GM23338 (cell line): ENCODE data around the gene SPRY1. TPM values are rescaled to one million over a fixed set of nuclear protein-coding genes. Genes with fewer than 3 reads are reported as not detected.

Experiments used
- ATAC-seq: fragments of 200-7000 bp; cut with Tn5 transposase; 3 replicates; pipeline ENCODE4 v1.9.1; 2020
- DNase-seq: peaks from one replicate; pipeline ENCODE4 v3.0.0-alpha.2; 2015; ENCODE audit warnings: low spot score
- H2AFZ ChIP-seq: fragments of 200-600 bp; sonication (generic); 2 replicates; pipeline ENCODE4 v1.8.0; 2016; ENCODE audit warnings: antibody characterized with exemption, mild to moderate bottlenecking, moderate library complexity
- H3F3A ChIP-seq: fragments of 200-600 bp; sonication (generic); replicated peaks from 2 replicates; pipeline ENCODE4 v1.8.0; 2017; ENCODE audit warnings: antibody characterized with exemption, mixed run types, low read depth
- H3K27ac ChIP-seq: fragments of 200-600 bp; sonication (generic); 2 replicates; pipeline ENCODE4 v1.6.1; 2016; ENCODE audit warnings: low read depth
- H3K27me3 ChIP-seq: fragments of 200-600 bp; sonication (generic); 2 replicates; pipeline ENCODE4 v1.8.0; 2016; ENCODE audit warnings: mild to moderate bottlenecking, mixed run types, moderate library complexity; ENCODE audit not compliant: insufficient read depth
- H3K36me3 ChIP-seq: fragments of 200-600 bp; sonication (generic); 2 replicates; pipeline ENCODE4 v1.8.0; 2016; ENCODE audit warnings: mild to moderate bottlenecking; ENCODE audit not compliant: insufficient read depth
- H3K4me1 ChIP-seq: fragments of 200-600 bp; sonication (generic); 2 replicates; pipeline ENCODE4 v1.8.0; 2016; ENCODE audit warnings: mild to moderate bottlenecking, moderate library complexity; ENCODE audit not compliant: insufficient read depth
- H3K4me2 ChIP-seq: fragments of 200-600 bp; sonication (generic); 2 replicates; pipeline ENCODE4 v1.7.1; 2017; ENCODE audit warnings: mixed run types
- H3K4me3 ChIP-seq: fragments of 200-600 bp; sonication (generic); 2 replicates; pipeline ENCODE4 v1.6.1; 2016; ENCODE audit warnings: mixed run types
- H3K79me2 ChIP-seq: fragments of 200-600 bp; sonication (generic); replicated peaks from 2 replicates; pipeline ENCODE4 v1.8.0; 2017; ENCODE audit warnings: mild to moderate bottlenecking; ENCODE audit not compliant: insufficient read depth
- H3K9me2 ChIP-seq: fragments of 200-600 bp; sonication (generic); 2 replicates; pipeline ENCODE4 v1.8.0; 2017; ENCODE audit not compliant: insufficient read depth
- H4K20me1 ChIP-seq: fragments of 200-600 bp; sonication (generic); replicated peaks from 2 replicates; pipeline ENCODE4 v1.8.0; 2017; ENCODE audit warnings: mild to moderate bottlenecking; ENCODE audit not compliant: insufficient read depth
- H3K27ac Mint-ChIP-seq: 2 replicates; pipeline ENCODE4 v1.8.0; 2020; ENCODE audit warnings: inconsistent platforms, mild to moderate bottlenecking, moderate library complexity, mixed read lengths
- H3K27me3 Mint-ChIP-seq: 3 replicates; pipeline ENCODE4 v1.8.0; 2022; ENCODE audit warnings: low read depth, mild to moderate bottlenecking, moderate library complexity, mixed read lengths, inconsistent platforms; ENCODE audit not compliant: insufficient read depth, poor library complexity
- H3K36me3 Mint-ChIP-seq: 3 replicates; pipeline ENCODE4 v1.8.0; 2021; ENCODE audit warnings: low read depth, mild to moderate bottlenecking, inconsistent platforms, moderate library complexity, mixed read lengths
- H3K4me1 Mint-ChIP-seq: 3 replicates; pipeline ENCODE4 v1.8.0; 2020; ENCODE audit warnings: mild to moderate bottlenecking, inconsistent platforms, mixed read lengths
- H3K4me3 Mint-ChIP-seq: 3 replicates; pipeline ENCODE4 v1.8.0; 2021; ENCODE audit warnings: moderate library complexity, mild to moderate bottlenecking, inconsistent platforms, mixed read lengths
- H3K9me3 Mint-ChIP-seq: 3 replicates; pipeline ENCODE4 v1.8.0; 2020; ENCODE audit warnings: moderate library complexity, mild to moderate bottlenecking, inconsistent platforms, mixed read lengths
- CTCF ChIP-seq, 2 experiments: fragments of 200-600 bp in 1 of 2; sonication (generic) in 1 of 2; conservative IDR thresholded peaks; 2 replicates each; pipeline versions ENCODE4 v1.5.1 to v1.6.1; 2016 to 2017; ENCODE audit warnings: antibody characterized with exemption in 2 of 2, low read depth in 2 of 2, mild to moderate bottlenecking in 2 of 2, moderate library complexity in 1 of 2
- EZH2 ChIP-seq: fragments of 200-600 bp; sonication (generic); IDR thresholded peaks from one replicate; pipeline ENCODE4 v1.8.0; 2017; ENCODE audit warnings: antibody characterized with exemption, mild to moderate bottlenecking, low read depth; ENCODE audit not compliant: unreplicated experiment
- EZH2phosphoT487 ChIP-seq: fragments of 200-600 bp; sonication (generic); IDR thresholded peaks from one replicate; pipeline ENCODE4 v1.8.1; 2018; ENCODE audit warnings: antibody characterized with exemption; ENCODE audit not compliant: unreplicated experiment
- NANOG ChIP-seq: IDR thresholded peaks from 2 replicates; pipeline ENCODE4 v1.6.1; 2016; ENCODE audit warnings: antibody characterized with exemption, borderline replicate concordance
- REST ChIP-seq: IDR thresholded peaks from one replicate; pipeline ENCODE4 v1.6.1; 2018; ENCODE audit warnings: antibody characterized with exemption; ENCODE audit not compliant: unreplicated experiment
- STAT1 ChIP-seq: IDR thresholded peaks from one replicate; pipeline ENCODE4 v1.6.1; 2016; ENCODE audit warnings: antibody characterized with exemption; ENCODE audit not compliant: unreplicated experiment
- polyA plus RNA-seq: library from polyadenylated mRNA; unstranded; fragments of >200 nt; fragmentation: Nextera tagmentation; extraction: Ambion mirVana; gene quantifications from 2 replicates; pipeline ENCODE4 v1.2.1, GENCODE V29; 2016
- total RNA-seq: library from RNA; depleted of rRNA; stranded (reverse); fragments of >200 nt; shearing (Covaris generic); gene quantifications from 2 replicates; pipeline ENCODE4 v1.2.3, GENCODE V29; 2014

SPRY1 gene
- total and polyA plus RNA-seq, 2 experiments from 2014 or later: 62.8 to 103 TPM

DNA sequence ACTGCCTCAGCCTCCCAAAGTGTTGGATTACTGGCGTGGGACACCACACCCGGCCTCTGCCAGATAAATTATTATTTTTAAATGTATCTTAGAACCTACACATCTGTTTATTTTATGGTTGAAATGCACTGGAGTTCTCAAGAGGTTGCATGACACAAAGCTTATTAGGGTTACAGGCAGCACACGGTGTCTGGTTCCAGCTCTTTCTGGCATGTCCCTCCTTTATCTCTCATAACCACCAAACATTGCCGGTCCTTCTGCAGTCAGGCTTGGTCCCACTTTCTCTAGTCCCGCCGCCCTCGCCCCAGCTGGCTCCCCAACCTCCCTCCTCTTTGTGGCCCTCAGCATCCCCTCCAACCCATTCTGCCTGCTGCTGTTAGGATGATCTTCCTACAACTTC, 39.7 kb upstream of the SPRY1 start (continued):
- TF ChIP-seq REST: no peak
- no peak for TF ChIP-seq NANOG

GRCh38 chr4:123359449-123360315, 36.9 kb upstream of the SPRY1 start:
- H3K9me3 Mint-ChIP-seq: peaks cover 19% of the 10 kb centered on the region; the same call in 2 of the 3 replicates
- no peak for ATAC-seq
- Histone ChIP-seq H3K36me3 (no peaks in the 10 kb centered on the region), H3K4me3 (no peak overlapping the region), H4K20me1 (no peaks in the 10 kb centered on the region), H3K27me3 (no peaks in the 10 kb centered on the region), H3K4me1 (no peaks in the 10 kb centered on the region), H3K79me2 (no peaks in the 10 kb centered on the region), H3K4me2 (no peak overlapping the region), H3K27ac (no peak overlapping the region), H3K9me2 (no peaks in the 10 kb centered on the region), H3F3A (no peaks in the 10 kb centered on the region), H2AFZ (no peak overlapping the region; the same call in 1 of the 2 replicates)
- H3K4me3 Mint-ChIP-seq: no peak overlapping the region
- no peak overlapping the region for H3K27ac Mint-ChIP-seq
- TF ChIP-seq STAT1 (no peak), EZH2 (no peak), CTCF (conservative IDR thresholded peaks at IDR 0.05; ENCODE audit: low read depth in 2 of 2) (no peak), REST (no peak), EZH2phosphoT487 (no peak)
- DNase-seq: no peak
- H3K36me3 Mint-ChIP-seq: peaks cover 9% of the 10 kb centered on the region; the same call in 1 of the 3 replicates
- H3K4me1 Mint-ChIP-seq: peaks cover 4% of the 10 kb centered on the region; the same call in 2 of the 3 replicates
- peaks cover 2% of the 10 kb centered on the region for H3K27me3 Mint-ChIP-seq
